SH-SY5Y (cell line): ENCODE results near the gene NFRKB.

Source experiments
- GATA2 ChIP-seq: IDR thresholded peaks from 2 replicates; pipeline ENCODE4 v1.6.1; 2011; ENCODE audit warnings: mild to moderate bottlenecking, low read depth, low read length
- GATA3 ChIP-seq: IDR thresholded peaks from 2 replicates; pipeline ENCODE4 v1.6.1; 2011; ENCODE audit warnings: low read depth, mild to moderate bottlenecking, low read length, moderate library complexity

The NFRKB gene

GRCh38 chr11:129864811-129865210, 30.6 kb downstream of the NFRKB start:
- TF ChIP-seq GATA3 = no peak
- no peak for TF ChIP-seq GATA2

- TF ChIP-seq GATA2 = no peak
- no peak for TF ChIP-seq GATA3
Observed at GRCh38 chr11:129861702-129862522, 33.5 kb downstream of the NFRKB start.

- TF ChIP-seq GATA3 = no peak
- TF ChIP-seq GATA2 = no peak
Observed at GRCh38 chr11:129856036-129856435, 39.3 kb downstream of the NFRKB start.

DNA sequence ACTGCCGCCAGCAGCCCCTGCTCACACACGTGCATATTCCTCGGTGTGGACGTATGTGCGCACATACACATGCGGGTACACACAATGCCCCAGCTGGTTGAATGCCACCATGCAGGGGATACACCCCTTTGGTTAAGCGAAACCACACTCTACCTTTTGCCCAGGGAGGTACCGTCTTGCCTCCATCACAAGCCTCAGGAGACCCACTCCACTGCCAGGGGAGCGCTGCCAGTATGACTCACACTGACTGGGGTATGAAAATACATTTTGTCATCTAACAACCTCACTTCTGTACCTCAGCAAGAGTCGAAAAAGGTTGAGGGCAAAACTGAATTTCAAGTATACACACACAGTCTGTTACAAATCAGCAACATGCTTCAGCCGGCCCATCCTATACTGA, 40.3 kb downstream of the NFRKB start:
- TF ChIP-seq GATA3 = no peak
- no peak for TF ChIP-seq GATA2

DNA sequence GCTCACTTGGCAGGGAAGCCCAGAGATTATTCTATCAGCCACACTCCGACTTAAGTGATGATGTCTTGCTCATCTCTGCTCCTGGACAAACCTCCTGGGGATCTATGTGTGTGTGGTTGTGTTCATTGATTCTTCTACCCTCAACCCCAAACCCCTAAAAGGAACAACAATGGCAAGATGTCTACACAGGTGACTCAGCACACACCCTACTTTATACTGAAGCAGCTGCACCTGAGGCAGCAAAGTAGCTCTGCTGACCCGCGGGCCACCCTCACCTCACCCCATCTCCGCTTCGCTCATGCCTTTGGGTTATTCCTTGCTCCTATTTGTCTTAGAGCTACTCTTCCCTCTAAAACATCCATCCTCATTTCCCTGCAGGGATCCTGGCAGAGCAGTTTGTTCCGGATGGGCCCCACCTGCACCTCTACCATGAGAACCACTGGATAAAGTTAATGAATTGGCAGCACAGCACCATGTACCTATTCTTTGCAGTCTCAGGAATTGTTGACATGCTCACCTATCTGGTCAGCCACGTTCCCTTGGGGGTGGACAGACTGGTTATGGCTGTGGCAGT, 41.1 kb downstream of the NFRKB start:
- no peak for TF ChIP-seq GATA2
- TF ChIP-seq GATA3 = no peak

DNA sequence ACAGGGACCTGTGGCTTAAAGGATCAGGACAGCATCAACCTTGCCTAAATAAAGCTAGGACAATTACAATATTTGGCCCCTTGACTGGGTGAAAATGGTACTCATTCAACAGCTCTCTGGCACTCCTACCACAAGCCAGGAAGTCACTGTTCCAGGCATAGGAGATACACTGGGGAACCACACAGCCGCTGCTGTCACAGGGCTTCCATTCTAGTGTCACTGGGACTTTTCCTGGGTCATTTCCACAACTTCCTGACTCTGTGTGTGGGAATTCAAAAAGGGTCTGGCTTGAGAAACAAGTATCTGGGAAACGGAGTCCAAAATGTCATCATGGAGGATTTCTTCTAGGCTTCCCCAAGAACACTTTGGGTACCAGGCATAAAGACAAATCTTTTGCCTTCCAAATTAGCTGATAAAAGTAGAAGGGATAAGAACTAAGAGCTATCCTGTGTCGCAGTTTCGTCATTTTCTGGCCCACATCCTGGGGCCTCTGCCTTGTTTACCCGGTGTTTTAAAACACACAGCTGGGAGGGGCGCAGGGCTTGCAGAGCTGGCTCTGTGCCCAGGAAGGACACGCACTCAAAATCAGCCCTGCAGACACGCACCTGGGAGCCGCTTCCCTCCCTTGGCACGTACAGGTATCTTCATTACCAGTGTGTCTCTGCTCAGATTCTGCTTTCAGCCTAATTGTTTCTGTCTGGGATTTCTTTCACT, 41.7 kb downstream of the NFRKB start:
- no peak for TF ChIP-seq GATA3
- TF ChIP-seq GATA2 = no peak

DNA sequence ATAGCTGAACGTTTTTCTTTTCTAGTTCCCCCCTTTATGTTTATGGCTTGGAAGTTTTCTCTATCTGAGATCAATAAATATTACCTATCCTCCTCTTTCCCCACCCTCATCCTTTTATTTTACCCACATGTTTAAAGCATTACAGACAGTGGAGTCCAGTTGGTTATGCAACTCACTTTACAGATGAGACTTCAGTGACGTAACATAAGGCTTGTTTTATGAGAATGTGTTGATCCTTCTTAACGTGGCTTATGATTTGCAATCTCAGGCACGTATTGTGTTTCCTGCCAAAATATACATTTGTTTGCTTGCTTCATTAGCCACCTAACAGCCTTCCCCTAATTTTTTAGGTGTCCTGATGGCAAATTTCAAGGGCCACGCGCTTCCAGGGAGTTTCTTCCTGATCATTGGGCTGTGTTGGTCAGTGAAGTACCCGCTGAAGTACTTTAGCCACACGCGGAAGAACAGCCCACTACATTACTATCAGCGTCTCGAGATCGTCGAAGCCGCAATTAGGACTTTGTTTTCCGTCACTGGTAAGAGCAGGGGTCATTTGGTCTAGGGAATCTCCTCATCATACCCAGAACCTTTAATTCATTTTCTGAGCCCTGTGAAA, 43.1 kb downstream of the NFRKB start:
- TF ChIP-seq GATA2 (no peak), GATA3 (no peak)

GRCh38 chr11:129849447-129850130, 45.8 kb downstream of the NFRKB start:
- TF ChIP-seq GATA3 (no peak), GATA2 (no peak)

GRCh38 chr11:129846508-129847335, 48.7 kb downstream of the NFRKB start:
- TF ChIP-seq GATA3 (no peak), GATA2 (no peak)
